MM.1S (cell line): ENCODE measurements around the gene SLC28A1.

Source experiments
- DNase-seq: peaks from one replicate; pipeline ENCODE4 v3.0.0-alpha.2; 2015
- H2AFZ ChIP-seq: fragments of 300-600 bp; sonication (generic); 2 replicates; pipeline ENCODE4 v1.6.0; 2016; ENCODE audit warnings: antibody characterized with exemption, low read length
- H3F3A ChIP-seq: fragments of 300-600 bp; sonication (generic); 2 replicates; pipeline ENCODE4 v1.6.1; 2016; ENCODE audit warnings: mild to moderate bottlenecking, antibody characterized with exemption, low read length, moderate library complexity, mixed read lengths; ENCODE audit not compliant: insufficient read depth
- H3K27ac ChIP-seq: fragments of 300-600 bp; sonication (generic); 2 replicates; pipeline ENCODE4 v1.5.1; 2016; ENCODE audit warnings: mild to moderate bottlenecking, low read length
- H3K27me3 ChIP-seq: fragments of 300-600 bp; sonication (generic); replicated peaks from 2 replicates; pipeline ENCODE4 v1.6.0; 2016; ENCODE audit warnings: low read length; ENCODE audit not compliant: insufficient read depth
- H3K36me3 ChIP-seq: fragments of 300-600 bp; sonication (generic); replicated peaks from 2 replicates; pipeline ENCODE4 v1.6.1; 2016; ENCODE audit warnings: mild to moderate bottlenecking, low read length, mixed read lengths; ENCODE audit not compliant: insufficient read depth
- H3K4me1 ChIP-seq: fragments of 300-600 bp; sonication (generic); 2 replicates; pipeline ENCODE4 v1.6.1; 2016; ENCODE audit warnings: low read length, mixed read lengths
- H3K4me2 ChIP-seq: fragments of 300-600 bp; sonication (generic); 2 replicates; pipeline ENCODE4 v1.6.0; 2016; ENCODE audit warnings: low read depth, low read length
- H3K4me3 ChIP-seq: fragments of 300-600 bp; sonication (generic); 2 replicates; pipeline ENCODE4 v1.5.1; 2016; ENCODE audit warnings: low read length, mixed read lengths
- H3K79me2 ChIP-seq: fragments of 300-600 bp; sonication (generic); 2 replicates; pipeline ENCODE4 v1.6.1; 2016; ENCODE audit warnings: mixed run types, low read length, mixed read lengths
- H3K9ac ChIP-seq: fragments of 300-600 bp; sonication (generic); 2 replicates; pipeline ENCODE4 v1.6.1; 2016; ENCODE audit warnings: low read length, mixed read lengths
- H3K9me2 ChIP-seq: fragments of 300-600 bp; sonication (generic); replicated peaks from 2 replicates; pipeline ENCODE4 v1.6.1; 2016; ENCODE audit warnings: mild to moderate bottlenecking, low read length, mixed read lengths; ENCODE audit not compliant: insufficient read depth
- H3K9me3 ChIP-seq: fragments of 300-600 bp; sonication (generic); replicated peaks from 2 replicates; pipeline ENCODE4 v1.6.1; 2016; ENCODE audit warnings: mild to moderate bottlenecking, low read length, mixed read lengths; ENCODE audit not compliant: insufficient read depth
- H4K20me1 ChIP-seq: fragments of 300-600 bp; sonication (generic); 2 replicates; pipeline ENCODE4 v1.6.1; 2016; ENCODE audit warnings: mild to moderate bottlenecking, low read length, moderate library complexity, mixed read lengths; ENCODE audit not compliant: insufficient read depth
- CTCF ChIP-seq: fragments of 300-600 bp; sonication (generic); IDR thresholded peaks from 2 replicates; pipeline ENCODE4 v1.5.1; 2016; ENCODE audit warnings: antibody characterized with exemption, low read length, mixed read lengths
- EZH2 ChIP-seq: fragments of 300-600 bp; sonication (generic); optimal IDR thresholded peaks from 2 replicates; pipeline ENCODE3; 2017; ENCODE audit warnings: low read depth, mild to moderate bottlenecking, antibody characterized with exemption, low read length, mixed read lengths
- EZH2phosphoT487 ChIP-seq: fragments of 300-600 bp; sonication (generic); IDR thresholded peaks from 2 replicates; pipeline ENCODE4 v1.6.1; 2018; ENCODE audit warnings: antibody characterized with exemption, low read length

The SLC28A1 gene

GRCh38 chr15:84908564-84908963 lies 24.1 kb downstream of the SLC28A1 start:
- H3K4me3 ChIP-seq: no peak overlapping the region
- H3K27ac ChIP-seq: no peak overlapping the region
- 0 out of 2 replicates have a peak, but pooled peaks cover 5% of the 10 kb centered on the region for H3K4me1 ChIP-seq
- H3K9me2 ChIP-seq: no peaks in the 10 kb centered on the region
- no peaks in the 10 kb centered on the region for H3K9me3 ChIP-seq
- H3K27me3 ChIP-seq: no peaks in the 10 kb centered on the region
- H3K4me2 ChIP-seq: no peak overlapping the region
- H3K9ac ChIP-seq: no peak overlapping the region
- DNase-seq: no peak
- no peak overlapping the region for H2AFZ ChIP-seq
- no peaks in the 10 kb centered on the region for H3K79me2 ChIP-seq
- TF ChIP-seq EZH2: no peak
- TF ChIP-seq CTCF: no peak
- TF ChIP-seq EZH2phosphoT487: no peak
- H3F3A ChIP-seq: no peaks in the 10 kb centered on the region
- H4K20me1 ChIP-seq: no peaks in the 10 kb centered on the region
- H3K36me3 ChIP-seq: no peaks in the 10 kb centered on the region

GRCh38 chr15:84909029-84909428 lies 24.6 kb downstream of the SLC28A1 start:
- no peak for TF ChIP-seq EZH2phosphoT487
- TF ChIP-seq EZH2: no peak
- no peak for TF ChIP-seq CTCF
- Histone ChIP-seq H3K79me2 (no peaks in the 10 kb centered on the region), H3K27me3 (no peaks in the 10 kb centered on the region), H3K4me1 (0 out of 2 replicates have a peak, but pooled peaks cover 5% of the 10 kb centered on the region), H3F3A (no peaks in the 10 kb centered on the region), H3K9ac (no peak overlapping the region), H3K9me2 (no peaks in the 10 kb centered on the region), H3K27ac (no peak overlapping the region), H3K36me3 (no peaks in the 10 kb centered on the region), H3K4me3 (no peak overlapping the region), H3K4me2 (no peak overlapping the region), H4K20me1 (no peaks in the 10 kb centered on the region), H3K9me3 (no peaks in the 10 kb centered on the region), H2AFZ (no peak overlapping the region)
- DNase-seq: no peak

- Histone ChIP-seq H4K20me1 (no peaks in the 10 kb centered on the region), H3K36me3 (no peaks in the 10 kb centered on the region), H3K4me2 (no peak overlapping the region), H3K9ac (no peak overlapping the region), H3K9me3 (no peaks in the 10 kb centered on the region), H3K27ac (no peak overlapping the region), H2AFZ (no peak overlapping the region), H3K9me2 (no peaks in the 10 kb centered on the region), H3K27me3 (no peaks in the 10 kb centered on the region), H3K4me3 (no peak overlapping the region), H3K79me2 (no peaks in the 10 kb centered on the region), H3K4me1 (peaks cover 12% of the 10 kb centered on the region; the same call in 1 of the 2 replicates), H3F3A (no peaks in the 10 kb centered on the region)
- no peak for DNase-seq
- TF ChIP-seq CTCF (no peak), EZH2phosphoT487 (no peak), EZH2 (no peak)
These were observed 25.3 kb downstream of the SLC28A1 start for GRCh38 chr15:84909782-84910181.
